ENCODE results near the gene MED31.
A peak's percentile ranks its signal among the peaks of the same experiment; 100 is the strongest.
"Not testable (repeated sequence)": the region's sequence is repeated elsewhere in the genome, so short reads cannot be mapped to it uniquely, and the experiment has no call there.

MED31 gene

GRCh38 chr17:6666557-6666956 is 15.2 kb upstream of the MED31 start:
- peak overlapping the region; percentile 5 for H2AK5ac ChIP-seq (ENCODE audit: low read depth, low read length)
- WGBS, 2 donors (ENCODE audit: extremely low coverage in 2 of 2, insufficient read length in 2 of 2, insufficient replicate concordance in 1 of 2), result no CpG with 5 or more reads among the region's 6 CpGs
- no peak overlapping the region for H3K4me3 ChIP-seq (ENCODE audit: low read length in 2 of 2)
- H4K8ac ChIP-seq (ENCODE audit: low read depth, low read length), result no peak overlapping the region
- no peak overlapping the region for H3K27ac ChIP-seq (replicated peaks; ENCODE audit: low read length)
- H3K18ac ChIP-seq (ENCODE audit: low read length), result no peak overlapping the region
- no peak overlapping the region for H2BK120ac ChIP-seq (ENCODE audit: low read depth, low read length)
- H3K79me1 ChIP-seq (ENCODE audit: low read depth, low read length), result no peaks in the 10 kb centered on the region
- peaks cover 0 to 2% of the 10 kb centered on the region in 2 donors for H3K9me3 ChIP-seq (replicated peaks in 1 of 2; ENCODE audit: control insufficient read depth in 2 of 2, insufficient read depth in 1 of 2, low read depth in 1 of 2, low read length in 2 of 2)
- no peaks in the 10 kb centered on the region for H3K36me3 ChIP-seq (replicated peaks in 1 of 2; ENCODE audit: control insufficient read depth in 2 of 2, insufficient read depth in 2 of 2, low read length in 2 of 2)
- no peak overlapping the region for H3K4me2 ChIP-seq (ENCODE audit: insufficient read depth, low read length, poor library complexity, severe bottlenecking)
- H3K4me1 ChIP-seq (ENCODE audit: control insufficient read depth in 2 of 2, insufficient read depth in 1 of 2, low read depth in 1 of 2, low read length in 2 of 2), result peaks cover 0 to 2% of the 10 kb centered on the region in 2 donors
- no peak overlapping the region for H3K23ac ChIP-seq (ENCODE audit: low read depth, low read length, poor library complexity)
- no peak overlapping the region for H2BK12ac ChIP-seq (ENCODE audit: low read length)
- H3K27me3 ChIP-seq (ENCODE audit: control insufficient read depth in 3 of 3, insufficient read depth in 3 of 3, low read depth in 1 of 3, low read length in 3 of 3), result peaks cover 0 to 35% (median 0%) of the 10 kb centered on the region in 3 experiments
- H2BK5ac ChIP-seq (ENCODE audit: low read length), result no peak overlapping the region
- DNase-seq (ENCODE audit: low spot score), result no peak
- no peak overlapping the region for H3K14ac ChIP-seq (ENCODE audit: low read length)
- no peak overlapping the region for H2AFZ ChIP-seq (ENCODE audit: low read length)
- H2BK15ac ChIP-seq (ENCODE audit: low read length), result no peak overlapping the region
- H4K91ac ChIP-seq (ENCODE audit: low read depth, low read length, poor library complexity), result no peak overlapping the region
- H3K9ac ChIP-seq (ENCODE audit: low read depth, low read length, poor library complexity), result no peak overlapping the region
- H3K4ac ChIP-seq (ENCODE audit: low read length), result no peak overlapping the region

- Histone ChIP-seq H3K23ac (ENCODE audit: low read depth, low read length, poor library complexity) (no peak overlapping the region), H3K36me3 (replicated peaks in 1 of 2; ENCODE audit: control insufficient read depth in 2 of 2, insufficient read depth in 2 of 2, low read length in 2 of 2) (no peaks in the 10 kb centered on the region), H3K4me1 (ENCODE audit: control insufficient read depth in 2 of 2, insufficient read depth in 1 of 2, low read depth in 1 of 2, low read length in 2 of 2) (peaks cover 0 to 2% of the 10 kb centered on the region in 2 donors)
These were observed 14.7 kb upstream of the MED31 start for GRCh38 chr17:6666077-6666521.

GRCh38 chr17:6663200-6663599 is 11.8 kb upstream of the MED31 start:
- not testable (repeated sequence) for H2BK5ac ChIP-seq (ENCODE audit: low read length); H3K18ac ChIP-seq (ENCODE audit: low read length); H2AK5ac ChIP-seq (ENCODE audit: low read depth, low read length); H3K4me3 ChIP-seq (ENCODE audit: low read length in 2 of 2); H3K14ac ChIP-seq (ENCODE audit: low read length); H2BK15ac ChIP-seq (ENCODE audit: low read length); H2BK120ac ChIP-seq (ENCODE audit: low read depth, low read length); H2AFZ ChIP-seq (ENCODE audit: low read length); H2BK12ac ChIP-seq (ENCODE audit: low read length); H3K4me1 ChIP-seq (ENCODE audit: control insufficient read depth in 2 of 2, insufficient read depth in 1 of 2, low read depth in 1 of 2, low read length in 2 of 2); H3K4me2 ChIP-seq (ENCODE audit: insufficient read depth, low read length, poor library complexity, severe bottlenecking); H3K4ac ChIP-seq (ENCODE audit: low read length); H3K79me1 ChIP-seq (ENCODE audit: low read depth, low read length); H3K9me3 ChIP-seq (replicated peaks in 1 of 2; ENCODE audit: control insufficient read depth in 2 of 2, insufficient read depth in 1 of 2, low read depth in 1 of 2, low read length in 2 of 2); H3K36me3 ChIP-seq (replicated peaks in 1 of 2; ENCODE audit: control insufficient read depth in 2 of 2, insufficient read depth in 2 of 2, low read length in 2 of 2); H3K9ac ChIP-seq (ENCODE audit: low read depth, low read length, poor library complexity); H3K23ac ChIP-seq (ENCODE audit: low read depth, low read length, poor library complexity); H4K8ac ChIP-seq (ENCODE audit: low read depth, low read length); H3K27ac ChIP-seq (replicated peaks; ENCODE audit: low read length); DNase-seq (ENCODE audit: low spot score); H4K91ac ChIP-seq (ENCODE audit: low read depth, low read length, poor library complexity)
- peaks cover 0 to 54% (median 5%) of the 10 kb centered on the region in 3 experiments for H3K27me3 ChIP-seq (ENCODE audit: control insufficient read depth in 3 of 3, insufficient read depth in 3 of 3, low read depth in 1 of 3, low read length in 3 of 3)
- no CpG with 5 or more reads among the region's 14 CpGs for WGBS, 2 donors (ENCODE audit: extremely low coverage in 2 of 2, insufficient read length in 2 of 2, insufficient replicate concordance in 1 of 2)

More at GRCh38 chr17:6666077-6666521, 14.7 kb upstream of the MED31 start:
- Histone ChIP-seq H3K14ac (ENCODE audit: low read length) (no peak overlapping the region), H3K27me3 (ENCODE audit: control insufficient read depth in 3 of 3, insufficient read depth in 3 of 3, low read depth in 1 of 3, low read length in 3 of 3) (peaks cover 0 to 40% (median 0%) of the 10 kb centered on the region in 3 experiments), H4K91ac (ENCODE audit: low read depth, low read length, poor library complexity) (no peak overlapping the region), H3K9ac (ENCODE audit: low read depth, low read length, poor library complexity) (no peak overlapping the region), H3K4ac (ENCODE audit: low read length) (no peak overlapping the region), H3K27ac (replicated peaks; ENCODE audit: low read length) (no peak overlapping the region), H2AK5ac (ENCODE audit: low read depth, low read length) (no peak overlapping the region), H3K9me3 (replicated peaks in 1 of 2; ENCODE audit: control insufficient read depth in 2 of 2, insufficient read depth in 1 of 2, low read depth in 1 of 2, low read length in 2 of 2) (peaks cover 0 to 2% of the 10 kb centered on the region in 2 donors), H2BK12ac (ENCODE audit: low read length) (no peak overlapping the region), H4K8ac (ENCODE audit: low read depth, low read length) (no peak overlapping the region), H2AFZ (ENCODE audit: low read length) (no peak overlapping the region), H2BK15ac (ENCODE audit: low read length) (no peak overlapping the region), H3K79me1 (ENCODE audit: low read depth, low read length) (no peaks in the 10 kb centered on the region), H2BK5ac (ENCODE audit: low read length) (no peak overlapping the region), H3K4me3 (ENCODE audit: low read length in 2 of 2) (no peak overlapping the region), H3K4me2 (ENCODE audit: insufficient read depth, low read length, poor library complexity, severe bottlenecking) (no peak overlapping the region), H3K18ac (ENCODE audit: low read length) (no peak overlapping the region), H2BK120ac (ENCODE audit: low read depth, low read length) (no peak overlapping the region)
- no CpG with 5 or more reads among the region's 9 CpGs for WGBS, 2 donors (ENCODE audit: extremely low coverage in 2 of 2, insufficient read length in 2 of 2, insufficient replicate concordance in 1 of 2)
- peak; percentile 77 for DNase-seq (ENCODE audit: low spot score)

GRCh38 chr17:6661464-6661848 is 10.1 kb upstream of the MED31 start:
- H2BK5ac ChIP-seq (ENCODE audit: low read length), result no peak overlapping the region
- no CpG with 5 or more reads among the region's 2 CpGs for WGBS, 2 donors (ENCODE audit: extremely low coverage in 2 of 2, insufficient read length in 2 of 2, insufficient replicate concordance in 1 of 2)
- no peak overlapping the region for H3K4me3 ChIP-seq (ENCODE audit: low read length in 2 of 2)
- H3K79me1 ChIP-seq (ENCODE audit: low read depth, low read length), result no peaks in the 10 kb centered on the region
- no peak overlapping the region for H3K4me2 ChIP-seq (ENCODE audit: insufficient read depth, low read length, poor library complexity, severe bottlenecking)
- no peak overlapping the region for H2BK12ac ChIP-seq (ENCODE audit: low read length)
- peaks cover 0 to 61% (median 13%) of the 10 kb centered on the region in 3 experiments for H3K27me3 ChIP-seq (ENCODE audit: control insufficient read depth in 3 of 3, insufficient read depth in 3 of 3, low read depth in 1 of 3, low read length in 3 of 3)
- no peak overlapping the region for H2BK15ac ChIP-seq (ENCODE audit: low read length)
- no peak overlapping the region for H2AFZ ChIP-seq (ENCODE audit: low read length)
- no peak overlapping the region for H4K91ac ChIP-seq (ENCODE audit: low read depth, low read length, poor library complexity)
- no peak overlapping the region for H3K18ac ChIP-seq (ENCODE audit: low read length)
- no peak overlapping the region for H2BK120ac ChIP-seq (ENCODE audit: low read depth, low read length)
- no peak overlapping the region for H3K14ac ChIP-seq (ENCODE audit: low read length)
- H3K4ac ChIP-seq (ENCODE audit: low read length), result no peak overlapping the region
- DNase-seq (ENCODE audit: low spot score), result no peak
- no peak overlapping the region for H3K23ac ChIP-seq (ENCODE audit: low read depth, low read length, poor library complexity)
- no peak overlapping the region for H4K8ac ChIP-seq (ENCODE audit: low read depth, low read length)
- no peak overlapping the region for H3K27ac ChIP-seq (replicated peaks; ENCODE audit: low read length)
- no peaks in the 10 kb centered on the region for H3K9me3 ChIP-seq (replicated peaks in 1 of 2; ENCODE audit: control insufficient read depth in 2 of 2, insufficient read depth in 1 of 2, low read depth in 1 of 2, low read length in 2 of 2)
- no peaks in the 10 kb centered on the region for H3K36me3 ChIP-seq (replicated peaks in 1 of 2; ENCODE audit: control insufficient read depth in 2 of 2, insufficient read depth in 2 of 2, low read length in 2 of 2)
- H3K9ac ChIP-seq (ENCODE audit: low read depth, low read length, poor library complexity), result no peak overlapping the region
- H2AK5ac ChIP-seq (ENCODE audit: low read depth, low read length), result no peak overlapping the region
- peaks cover 0 to 4% of the 10 kb centered on the region in 2 donors for H3K4me1 ChIP-seq (ENCODE audit: control insufficient read depth in 2 of 2, insufficient read depth in 1 of 2, low read depth in 1 of 2, low read length in 2 of 2)
